Stimulated activated CD8-positive, alpha-beta memory T cell treated with anti-CD3 and anti-CD28 coated beads, Interleukin-4, amount 100 ng/mL, for 24 hours (primary cell): ENCODE results near the gene DLG2.

ENCODE experiments used
- DNase-seq: peaks from one replicate; pipeline ENCODE4 v3.0.0-alpha.2; 2020; ENCODE audit warnings: low read depth

DLG2 gene

GRCh38 chr11:83840326-83840725, 1786.8 kb downstream of the DLG2 start:
- DNase-seq, result no peak

- no peak for DNase-seq
Measured at GRCh38 chr11:83836883-83837654, 1790.1 kb downstream of the DLG2 start.

- no peak for DNase-seq
Measured at GRCh38 chr11:83836065-83836464, 1791.1 kb downstream of the DLG2 start.

GRCh38 chr11:83835423-83835822, 1791.7 kb downstream of the DLG2 start:
- DNase-seq, result no peak

GRCh38 chr11:83831929-83832328, 1795.2 kb downstream of the DLG2 start:
- no peak for DNase-seq

GRCh38 chr11:83827940-83828554, 1799.1 kb downstream of the DLG2 start:
- DNase-seq, result no peak

GRCh38 chr11:83827520-83827919, 1799.6 kb downstream of the DLG2 start:
- no peak for DNase-seq

- DNase-seq, result no peak
Measured at GRCh38 chr11:83826078-83826477, 1801.1 kb downstream of the DLG2 start.

GRCh38 chr11:83823461-83824025, 1803.6 kb downstream of the DLG2 start:
- DNase-seq, result no peak

GRCh38 chr11:83819931-83820549, 1807.1 kb downstream of the DLG2 start:
- DNase-seq, result no peak

GRCh38 chr11:83818349-83818748, 1808.8 kb downstream of the DLG2 start:
- no peak for DNase-seq

- DNase-seq, result no peak
Measured at GRCh38 chr11:83816572-83817187, 1810.5 kb downstream of the DLG2 start.

GRCh38 chr11:83815736-83816135, 1811.4 kb downstream of the DLG2 start:
- DNase-seq, result no peak

GRCh38 chr11:83813296-83813695, 1813.8 kb downstream of the DLG2 start:
- DNase-seq, result no peak

- DNase-seq, result no peak
Measured at GRCh38 chr11:83809274-83809673, 1817.9 kb downstream of the DLG2 start.

GRCh38 chr11:83801799-83802198, 1825.3 kb downstream of the DLG2 start:
- no peak for DNase-seq

- DNase-seq, result no peak
Measured at GRCh38 chr11:83793310-83793709, 1833.8 kb downstream of the DLG2 start.

- DNase-seq, result no peak
Measured at GRCh38 chr11:83791557-83791956, 1835.6 kb downstream of the DLG2 start.

- no peak for DNase-seq
Measured at GRCh38 chr11:83785942-83786341, 1841.2 kb downstream of the DLG2 start.

- no peak for DNase-seq
Measured at GRCh38 chr11:83784419-83784818, 1842.7 kb downstream of the DLG2 start.

- DNase-seq, result no peak
Measured at GRCh38 chr11:83782329-83782728, 1844.8 kb downstream of the DLG2 start.

- DNase-seq, result no peak
Measured at GRCh38 chr11:83779876-83780275, 1847.3 kb downstream of the DLG2 start.

- DNase-seq, result no peak
Measured at GRCh38 chr11:83778596-83778995, 1848.5 kb downstream of the DLG2 start.
